Sigmoid colon (tissue), 7 donors: Measurements from ENCODE around the gene SMCO3. TPM values are rescaled to one million over a fixed set of nuclear protein-coding genes. Genes with fewer than 3 reads are reported as not detected.

Experiments
- DNase-seq: peaks from one replicate; pipeline ENCODE4 v3.0.0-alpha.2; 2019
- H3K27ac ChIP-seq, 4 donors: fragments of 200-600 bp; sonication (generic); one replicate each; pipeline ENCODE4 v1.5.1; 2016 to 2019; ENCODE audit warnings: mild to moderate bottlenecking in 1 of 4
- H3K27me3 ChIP-seq, 3 donors: fragments of 200-600 bp; sonication (generic); one replicate each; pipeline ENCODE4 v1.5.1; 2019; ENCODE audit warnings: mild to moderate bottlenecking in 1 of 3
- H3K36me3 ChIP-seq, 4 donors: fragments of 200-600 bp; sonication (generic); one replicate each; pipeline ENCODE4 v1.5.1; 2016 to 2019
- H3K4me1 ChIP-seq, 4 donors: fragments of 200-600 bp; sonication (generic); one replicate each; pipeline ENCODE4 v1.5.1; 2017 to 2019
- H3K4me3 ChIP-seq, 4 donors: fragments of 200-600 bp; sonication (generic); one replicate each; pipeline ENCODE4 v1.5.1; 2017 to 2019; ENCODE audit warnings: mild to moderate bottlenecking in 2 of 4, moderate library complexity in 1 of 4
- H3K9me3 ChIP-seq, 4 donors: fragments of 200-600 bp in 3 of 4; sonication (generic) in 3 of 4; one replicate each; pipeline versions ENCODE4 v1.5.1 to v1.6.1; 2013 to 2019
- CTCF ChIP-seq, 4 experiments: fragments of 450-650 bp in 3 of 4; fragments of 200-600 bp in 1 of 4; IDR thresholded peaks; one replicate each; pipeline ENCODE4 v1.5.1; 2016 to 2019; ENCODE audit warnings: antibody characterized with exemption in 4 of 4, mild to moderate bottlenecking in 3 of 4, moderate library complexity in 2 of 4
- EP300 ChIP-seq, 4 donors: sonication (generic); formaldehyde crosslinking; IDR thresholded peaks; one replicate each; pipeline ENCODE4 v1.6.1; 2017; ENCODE audit warnings: antibody characterized with exemption in 4 of 4
- POLR2A ChIP-seq, 2 donors: fragments of 450-650 bp; IDR thresholded peaks; one replicate each; pipeline ENCODE4 v1.6.1; 2016; ENCODE audit warnings: antibody characterized with exemption in 2 of 2, mild to moderate bottlenecking in 2 of 2, moderate library complexity in 2 of 2
- POLR2AphosphoS5 ChIP-seq, 4 donors: sonication (generic); formaldehyde crosslinking; IDR thresholded peaks; one replicate each; pipeline ENCODE4 v1.6.1; 2017; ENCODE audit warnings: antibody characterized with exemption in 4 of 4
- WGBS, 2 donors: extraction: QIAGEN DNeasy Blood & Tissue Kit; methylation state at CpG; one replicate each; pipeline ENCODE4 v1.1.7; 2013; 5-methylcytosine and 5-hydroxymethylcytosine counted together
- intact Hi-C: fragments of 100-400 bp; cut with DNase I; formaldehyde crosslinking; loops from one replicate; pipeline ENCODE4 v1.15.1; 2023
- polyA plus RNA-seq, 3 donors: library from polyadenylated mRNA; stranded (reverse); fragments of 200-250 nt; gene quantifications; one replicate each; pipeline ENCODE4 v1.2.3, GENCODE V29; 2013
- total RNA-seq, 4 donors: library from RNA; depleted of rRNA; stranded (reverse); fragments of >200 nt; gene quantifications; one replicate each; pipeline ENCODE4 v1.1.0, GENCODE V29; 2016
- donor health status: healthy with polysubstance abuse.
- donor health status: Bipolar disorder and iron deficiency.
- donor health status: healthy.

Gene SMCO3
- total and polyA plus RNA-seq, 7 donors, result 0.09 to 1.1 (median 0.36) TPM; not detected in 3

DNA sequence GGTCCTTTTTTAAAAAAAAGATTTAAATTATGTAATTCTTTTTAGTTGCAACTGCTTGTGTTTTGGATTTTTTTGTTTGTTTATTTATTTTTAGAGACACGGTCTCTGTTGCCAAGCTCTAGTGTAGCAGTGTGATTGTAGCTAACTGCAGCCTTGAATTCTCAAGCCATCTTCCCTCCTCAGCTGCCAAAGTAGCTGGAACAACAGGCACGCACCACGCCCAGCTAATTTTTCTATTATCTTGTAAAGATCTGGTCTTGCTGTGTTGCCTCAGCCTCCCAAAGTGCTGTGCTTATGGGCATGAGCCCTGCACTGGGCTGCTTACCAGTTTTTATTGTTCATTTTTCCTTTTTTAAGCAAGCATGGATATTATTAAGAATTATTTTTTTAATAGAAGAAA is 40.0 kb upstream of the SMCO3 start:
- H3K27ac ChIP-seq, result peak overlapping the region in 1 of 4 donors; percentile 15
- TF ChIP-seq POLR2AphosphoS5 (IDR thresholded peaks at IDR 0.05), result no peak
- TF ChIP-seq POLR2A (IDR thresholded peaks at IDR 0.05), result no peak
- no peak for TF ChIP-seq CTCF (IDR thresholded peaks at IDR 0.05)
- TF ChIP-seq EP300 (IDR thresholded peaks at IDR 0.05), result no peak
- H3K9me3 ChIP-seq, result no peaks in the 10 kb centered on the region
- H3K27me3 ChIP-seq, result no peaks in the 10 kb centered on the region
- peaks cover 0 to 9% (median 2%) of the 10 kb centered on the region in 4 donors for H3K4me1 ChIP-seq
- H3K4me3 ChIP-seq, result no peak overlapping the region
- no peak for DNase-seq
- 45 to 75% methylated on average over 3 of the region's 3 CpGs for WGBS, 2 donors
- intact Hi-C loops, result no loop called here
- H3K36me3 ChIP-seq, result no peaks in the 10 kb centered on the region

- no peak for TF ChIP-seq POLR2A (IDR thresholded peaks at IDR 0.05)
These were observed 38.9 kb upstream of the SMCO3 start for GRCh38 chr12:14852880-14853279.

DNA sequence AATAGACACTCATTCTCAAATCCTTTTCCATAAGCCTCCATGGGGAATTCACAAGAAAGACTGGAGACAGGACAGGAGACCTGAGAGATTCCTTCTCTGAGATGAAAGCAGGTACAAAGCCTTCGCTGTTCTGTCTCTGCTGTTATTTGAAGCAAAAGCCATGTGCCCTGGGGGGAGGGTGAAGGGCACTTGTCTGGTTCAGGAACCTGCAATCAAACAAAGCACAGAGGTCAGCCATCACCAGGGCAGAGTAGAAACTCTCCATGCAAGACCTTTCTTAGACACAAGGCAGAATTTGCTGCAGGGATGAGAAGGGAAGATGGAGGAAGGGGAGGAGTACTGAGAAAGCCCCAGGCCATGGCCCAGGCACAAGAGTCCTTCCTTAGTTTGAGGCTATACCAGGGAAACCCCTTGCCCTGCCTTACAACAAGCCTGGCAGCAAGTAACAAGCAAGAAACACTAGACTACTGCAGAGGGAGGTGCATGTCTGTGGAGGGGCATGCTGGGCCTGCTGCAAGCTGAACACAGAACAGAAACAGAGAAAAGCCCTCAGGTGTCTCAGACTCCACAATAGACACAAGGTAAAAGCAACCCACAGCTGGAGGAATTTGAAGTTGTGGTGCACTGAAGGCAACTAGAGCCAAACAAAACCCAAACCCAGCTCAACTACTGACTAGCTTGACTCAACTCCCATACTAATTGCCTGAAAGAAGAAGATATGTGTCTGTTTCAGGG is 37.1 kb upstream of the SMCO3 start:
- Histone ChIP-seq H3K27ac (peak overlapping the region in 1 of 4 donors; percentile 55), H3K36me3 (no peaks in the 10 kb centered on the region), H3K9me3 (no peaks in the 10 kb centered on the region), H3K4me1 (peaks cover 0 to 20% (median 11%) of the 10 kb centered on the region in 4 donors), H3K4me3 (no peak overlapping the region), H3K27me3 (no peaks in the 10 kb centered on the region)
- no peak for TF ChIP-seq EP300 (IDR thresholded peaks at IDR 0.05)
- no peak for TF ChIP-seq POLR2AphosphoS5 (IDR thresholded peaks at IDR 0.05)
- no peak for TF ChIP-seq POLR2A (IDR thresholded peaks at IDR 0.05)
- no peak for TF ChIP-seq CTCF (IDR thresholded peaks at IDR 0.05)
- 96 to 97% methylated on average over 1 of the region's 1 CpG for WGBS, 2 donors
- intact Hi-C loops, result no loop called here
- no peak for DNase-seq

More at GRCh38 chr12:14852880-14853279, 38.9 kb upstream of the SMCO3 start:
- H3K4me1 ChIP-seq, result peaks cover 0 to 9% (median 4%) of the 10 kb centered on the region in 4 donors
- no peaks in the 10 kb centered on the region for H3K36me3 ChIP-seq
- H3K27ac ChIP-seq, result no peak overlapping the region
- intact Hi-C loops, result no loop called here
- no peak overlapping the region for H3K4me3 ChIP-seq
- no peaks in the 10 kb centered on the region for H3K27me3 ChIP-seq
- no peaks in the 10 kb centered on the region for H3K9me3 ChIP-seq
- DNase-seq, result no peak

GRCh38 chr12:14849661-14850060 is 35.7 kb upstream of the SMCO3 start:
- H3K9me3 ChIP-seq, result no peaks in the 10 kb centered on the region
- no peaks in the 10 kb centered on the region for H3K27me3 ChIP-seq
- peaks cover 0 to 27% (median 15%) of the 10 kb centered on the region in 4 donors for H3K4me1 ChIP-seq
- TF ChIP-seq EP300 (IDR thresholded peaks at IDR 0.05) (peak in 2 of 4 donors; percentile 3 to 23), POLR2AphosphoS5 (IDR thresholded peaks at IDR 0.05) (peak in 3 of 4 donors; percentile 49 to 72 (median 55)), CTCF (IDR thresholded peaks at IDR 0.05) (no peak)
- intact Hi-C loops, result loop anchor here (10.0 kb wide), 3 partner anchors 295 to 735 kb away; no protein-coding TSS in a partner anchor
- H3K4me3 ChIP-seq, result no peak overlapping the region
- WGBS, 2 donors, result 75 to 85% methylated on average over 2 of the region's 2 CpGs
- H3K27ac ChIP-seq, result peak overlapping the region in 3 of 4 donors; percentile 38 to 55 (median 46)
- H3K36me3 ChIP-seq, result no peaks in the 10 kb centered on the region
- no peak for DNase-seq

DNA sequence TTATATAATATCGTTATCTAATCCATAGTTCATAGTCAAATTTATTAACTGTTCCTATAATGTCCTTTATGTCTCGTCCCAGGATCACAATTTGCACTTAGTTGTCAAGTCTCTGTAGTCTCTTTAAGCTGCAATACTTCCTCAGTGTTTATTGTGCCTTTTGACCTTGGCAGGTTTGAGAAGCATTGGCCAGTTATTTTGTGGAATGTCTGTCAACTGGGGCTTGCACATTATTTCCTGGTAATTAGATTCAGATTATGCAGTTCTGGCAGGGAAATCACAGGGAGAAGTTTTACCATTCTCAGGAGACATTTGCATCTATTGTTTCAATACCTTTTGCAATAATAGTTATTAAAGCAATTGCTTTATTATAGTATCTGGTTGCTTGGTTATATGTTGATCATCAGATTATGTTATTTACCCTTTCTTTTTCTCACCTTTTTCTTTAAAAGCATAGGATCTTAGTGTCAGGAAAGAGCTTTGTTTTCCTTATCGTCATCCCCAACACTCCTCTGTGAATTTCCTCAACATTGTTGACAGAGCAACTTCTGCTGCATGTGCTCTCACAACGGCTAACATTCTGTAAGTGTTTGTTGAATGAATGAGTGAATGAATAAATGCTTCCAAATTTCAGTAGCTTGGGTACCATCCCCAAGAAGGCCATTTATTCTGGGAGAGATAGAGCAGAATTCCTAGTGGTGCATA is 33.0 kb upstream of the SMCO3 start:
- 39 to 72% methylated on average over 4 of the region's 4 CpGs for WGBS, 2 donors
- H3K9me3 ChIP-seq, result no peaks in the 10 kb centered on the region
- no peaks in the 10 kb centered on the region for H3K36me3 ChIP-seq
- H3K27ac ChIP-seq, result peak overlapping the region in 1 of 4 donors; percentile 18
- no peak overlapping the region for H3K4me3 ChIP-seq
- TF ChIP-seq CTCF (IDR thresholded peaks at IDR 0.05) (no peak), POLR2AphosphoS5 (IDR thresholded peaks at IDR 0.05) (peak in 1 of 4 donors; percentile 6)
- peaks cover 0 to 26% (median 20%) of the 10 kb centered on the region in 4 donors for H3K4me1 ChIP-seq
- no peak for DNase-seq
- intact Hi-C loops, result loop anchor here (10.0 kb wide), 3 partner anchors 298 to 738 kb away; no protein-coding TSS in a partner anchor
- H3K27me3 ChIP-seq, result no peaks in the 10 kb centered on the region
